Pulmonary artery endothelial cell (primary cell): Measurements from ENCODE around the gene AFG3L2. TPM values are rescaled to one million over a fixed set of nuclear protein-coding genes. Genes with fewer than 3 reads are reported as not detected.
"Not testable (repeated sequence)": the region's sequence is repeated elsewhere in the genome, so short reads cannot be mapped to it uniquely, and the experiment has no call there.

Experiments
- DNase-seq: peaks from one replicate; pipeline ENCODE4 v3.0.0-alpha.2; 2011; ENCODE audit warnings: low read depth, low spot score
- total RNA-seq: library from RNA; depleted of rRNA; stranded (reverse); fragments of >200 nt; gene quantifications from 2 replicates; pipeline ENCODE4 v1.2.3, GENCODE V29; 2014

The AFG3L2 gene
- total RNA-seq, 1 donor from 2014 or later, result 50.6 TPM

DNA sequence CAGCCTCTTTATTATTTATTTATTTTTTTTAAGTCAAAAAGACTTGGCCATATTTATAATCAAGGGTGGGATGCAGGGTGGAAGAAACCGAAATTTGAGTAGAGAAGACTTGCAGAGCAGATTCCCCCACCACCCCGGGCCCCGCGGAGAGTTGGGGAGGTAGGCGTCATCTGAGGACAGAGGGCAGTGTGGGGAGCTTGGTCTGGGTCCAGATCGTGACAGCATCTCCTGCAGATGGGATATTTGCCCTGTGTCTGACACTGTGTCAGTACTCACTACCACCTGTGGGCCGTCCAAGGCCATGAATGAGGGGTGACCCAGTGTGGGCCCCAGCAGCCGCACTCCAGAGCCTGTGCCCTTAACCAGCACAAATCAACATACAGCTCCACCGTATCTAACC is 20.2 kb upstream of the AFG3L2 start:
- DNase-seq, result no peak

DNA sequence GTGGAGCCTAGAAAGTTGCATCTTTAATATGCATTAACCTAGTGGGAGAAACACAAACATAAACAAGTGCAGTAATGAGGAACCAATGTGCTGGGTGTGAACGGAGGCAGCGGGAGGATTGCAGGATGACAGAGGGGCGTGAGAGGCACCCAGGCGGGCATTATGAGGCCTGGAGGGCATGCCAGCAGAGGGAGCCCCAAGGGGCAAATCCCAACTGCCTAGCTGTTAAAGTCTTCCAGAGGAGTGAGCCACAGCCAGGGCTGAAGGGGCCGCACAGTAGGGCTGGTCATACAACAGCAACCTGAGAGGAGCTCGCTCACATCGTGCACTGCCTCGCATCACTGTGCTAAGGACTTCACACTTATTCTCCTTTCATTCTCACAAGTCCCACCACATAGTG is 17.4 kb upstream of the AFG3L2 start:
- no peak for DNase-seq

DNA sequence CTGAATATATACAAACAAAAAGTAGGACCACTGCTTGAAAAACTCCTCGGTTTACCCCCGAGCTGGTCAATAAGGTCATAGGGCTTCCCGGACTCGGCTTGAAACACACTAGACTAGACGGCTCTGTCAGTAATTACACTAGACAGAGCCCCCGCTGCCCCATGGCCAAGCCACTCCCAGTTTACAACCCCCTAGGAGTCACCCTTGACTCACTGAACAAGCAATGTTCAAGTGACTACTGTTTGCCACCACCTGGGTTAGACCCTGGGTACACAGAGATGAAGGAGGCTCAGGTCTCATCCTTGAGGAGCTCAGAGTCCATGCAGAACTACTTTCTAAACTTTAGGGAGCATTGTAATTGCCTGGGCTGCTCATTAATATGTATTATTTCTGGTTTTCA is 17.0 kb upstream of the AFG3L2 start:
- no peak for DNase-seq

DNA sequence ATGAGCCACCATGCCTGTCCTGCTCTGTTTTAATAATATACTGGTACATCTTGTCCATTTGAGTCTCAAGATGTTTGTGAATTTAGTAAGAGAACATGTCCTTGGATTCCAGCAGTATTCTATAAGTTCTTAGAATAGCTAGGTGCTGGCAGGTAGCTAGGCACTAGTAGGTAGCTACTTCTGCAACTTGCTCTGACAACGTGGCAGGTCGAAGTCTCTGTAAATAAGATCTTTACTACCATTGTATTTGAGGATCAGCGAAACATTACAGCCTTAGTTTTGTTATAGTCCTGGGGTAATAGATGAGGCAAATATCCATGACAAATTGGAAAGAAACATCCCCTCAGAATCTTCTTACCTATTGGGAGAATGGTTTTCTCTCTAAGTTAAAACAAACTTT is 16.5 kb upstream of the AFG3L2 start:
- no peak for DNase-seq

DNA sequence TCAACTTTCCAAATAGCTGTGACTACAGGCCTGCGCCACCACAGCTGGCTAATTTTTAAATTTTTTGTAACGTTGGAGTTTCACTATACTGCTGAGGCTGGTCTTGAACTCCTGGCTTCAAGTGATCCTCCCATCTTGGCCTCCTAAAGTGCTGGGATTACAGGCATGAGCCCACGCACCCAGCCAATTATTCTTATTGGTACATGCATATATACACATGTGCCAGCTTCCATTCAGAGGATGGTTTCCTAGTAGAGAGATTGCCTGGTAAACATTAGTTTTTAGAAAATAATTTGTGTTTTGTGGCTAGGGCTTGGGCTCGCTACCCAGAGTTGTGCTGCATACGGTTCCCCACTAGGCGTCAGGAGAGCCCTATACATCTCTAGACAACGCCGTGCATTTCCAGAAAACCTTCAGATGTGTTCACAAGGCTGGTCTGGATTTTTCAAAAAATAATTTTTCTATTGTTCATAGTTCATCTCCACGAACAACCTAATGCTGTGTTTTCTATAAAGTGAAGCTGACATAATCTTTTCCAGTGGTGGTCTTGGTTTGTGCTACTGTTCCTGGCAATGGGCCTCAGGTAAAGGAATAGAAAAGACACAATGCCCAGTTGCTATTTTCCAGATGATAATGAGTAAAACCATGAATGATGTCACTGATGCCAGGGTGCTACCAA is 14.6 kb upstream of the AFG3L2 start:
- peak; percentile 30 for DNase-seq

DNA sequence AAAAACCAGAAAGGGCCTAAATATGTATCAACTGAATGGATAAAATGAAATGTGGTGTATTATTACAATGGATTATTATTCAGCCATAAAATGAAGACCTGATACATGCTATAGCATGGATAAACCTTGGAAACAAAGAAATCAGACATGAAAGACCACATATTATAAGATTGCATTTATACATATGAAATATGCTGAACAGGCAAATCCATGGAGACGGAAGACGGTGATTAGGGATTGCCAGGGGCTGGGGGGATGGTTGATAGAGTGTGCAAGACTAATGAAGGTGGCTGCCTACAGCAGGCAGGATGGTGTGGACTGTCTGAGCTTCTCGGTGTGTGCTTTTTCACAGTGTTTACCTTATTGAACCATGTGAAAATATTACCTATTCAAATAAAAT is 11.4 kb upstream of the AFG3L2 start:
- DNase-seq, result no peak

DNA sequence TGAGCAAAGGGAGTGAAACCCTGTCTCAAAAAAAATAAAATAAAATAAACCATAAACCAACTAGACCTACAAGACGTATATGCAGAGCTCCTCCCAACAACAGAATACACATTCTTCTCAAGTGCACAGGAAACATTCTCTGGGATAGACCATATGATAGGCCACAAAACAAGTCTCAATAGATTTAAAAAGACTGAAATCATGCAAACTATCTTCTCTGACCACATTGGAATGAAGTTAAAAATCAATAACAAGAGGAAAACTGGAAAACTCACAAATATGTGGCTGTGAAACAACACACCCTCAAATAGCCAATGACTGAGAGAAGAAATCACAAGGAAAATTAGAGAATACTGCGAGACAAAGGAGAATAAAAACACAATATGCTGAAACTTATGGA is 7.2 kb upstream of the AFG3L2 start:
- no peak for DNase-seq

DNA sequence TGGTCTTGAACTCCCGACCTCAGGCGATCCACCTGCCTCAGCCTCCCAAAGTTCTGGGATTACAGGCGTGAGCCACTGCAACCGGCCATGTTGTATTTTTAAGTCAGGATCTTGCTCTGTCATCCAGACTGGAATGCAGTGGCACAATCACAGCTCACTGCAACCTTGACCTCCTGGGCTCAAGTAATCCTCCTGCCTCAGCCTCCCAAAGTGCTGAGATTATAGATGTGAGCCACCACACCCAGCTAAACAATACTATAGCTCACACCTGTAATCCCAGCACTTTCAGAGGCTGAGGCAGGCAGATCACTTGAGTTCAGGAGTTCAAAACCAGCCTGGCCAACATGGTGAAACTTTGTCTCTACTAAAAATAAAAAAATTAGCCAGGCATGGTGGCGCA is 6.7 kb upstream of the AFG3L2 start:
- DNase-seq, result not testable (repeated sequence)

DNA sequence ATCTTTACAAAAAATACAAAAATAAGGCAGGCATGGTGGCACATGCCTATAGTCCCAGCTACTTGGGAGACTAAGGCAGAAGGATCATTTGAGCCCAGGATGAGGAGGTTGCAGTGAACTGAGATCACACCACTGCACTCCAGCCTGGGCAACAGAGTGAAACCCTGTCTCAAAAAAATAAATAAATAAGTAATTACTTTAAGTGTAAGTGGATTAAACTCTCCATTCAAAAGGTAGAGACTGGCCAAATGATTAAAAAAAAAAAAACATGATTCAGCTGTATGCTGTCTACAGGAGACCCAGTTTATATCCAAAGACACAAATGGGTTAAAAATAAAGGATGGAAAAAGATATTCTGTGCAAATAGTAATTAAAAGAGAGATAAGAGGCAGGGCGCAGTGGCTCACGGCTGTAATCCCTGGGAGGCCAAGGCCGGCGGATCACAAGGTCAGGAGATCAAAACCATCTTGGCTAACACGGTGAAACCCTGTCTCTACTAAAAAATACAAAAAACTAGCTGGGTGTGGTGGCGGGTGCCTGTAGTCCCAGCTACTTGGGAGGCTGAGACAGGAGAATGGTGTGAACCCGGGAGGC is 5.3 kb upstream of the AFG3L2 start:
- DNase-seq, result not testable (repeated sequence)

DNA sequence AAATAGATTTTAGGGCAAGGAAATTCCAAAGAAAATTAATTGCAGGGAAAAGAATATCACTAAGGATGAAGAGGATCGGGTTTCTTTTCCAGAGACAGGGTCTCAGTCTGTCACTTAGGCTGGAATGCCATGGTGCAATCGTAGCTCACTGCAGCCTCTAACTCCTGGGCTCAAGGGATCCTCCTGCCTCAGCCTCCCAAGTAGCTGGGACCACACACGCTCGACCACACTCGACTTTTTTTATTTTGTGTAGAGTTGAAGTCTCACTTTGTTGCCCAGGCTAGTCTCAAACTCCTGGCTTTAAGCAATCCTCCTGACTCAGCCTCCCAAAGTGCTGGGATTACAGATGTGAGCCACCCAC is 1.2 kb upstream of the AFG3L2 start:
- DNase-seq, result not testable (repeated sequence)

DNA sequence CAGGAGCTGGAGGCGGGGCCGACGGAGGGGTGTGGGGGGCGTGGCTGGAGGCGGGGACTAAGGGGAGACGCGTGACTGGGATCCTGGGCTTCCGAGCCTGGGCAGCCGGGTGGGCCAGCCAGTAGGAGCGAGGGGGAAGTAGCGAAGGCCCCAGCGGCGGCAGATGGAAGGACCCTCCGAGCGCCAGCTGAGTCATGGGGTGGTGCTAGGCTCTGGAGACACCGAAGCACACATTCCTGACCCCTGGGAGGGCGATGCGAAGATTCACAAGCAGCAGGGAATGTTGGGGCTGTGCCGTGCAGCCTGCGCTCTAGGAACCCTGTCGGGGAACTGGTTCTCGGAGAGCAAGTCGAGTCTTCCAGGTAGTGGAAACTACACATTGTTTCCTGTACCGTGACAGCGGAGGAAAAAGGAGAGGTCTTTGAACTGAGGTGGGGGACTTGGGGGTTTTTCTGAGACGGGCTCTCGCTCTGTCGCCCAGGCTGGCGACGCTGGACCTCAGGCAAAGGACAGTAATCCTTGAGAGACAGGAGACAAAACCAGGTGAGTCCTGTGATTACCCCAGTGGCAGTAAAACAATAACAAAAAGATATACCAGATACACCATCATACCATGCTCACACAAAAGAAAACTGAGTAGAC is 650 bp upstream of the AFG3L2 start:
- no peak for DNase-seq

DNA sequence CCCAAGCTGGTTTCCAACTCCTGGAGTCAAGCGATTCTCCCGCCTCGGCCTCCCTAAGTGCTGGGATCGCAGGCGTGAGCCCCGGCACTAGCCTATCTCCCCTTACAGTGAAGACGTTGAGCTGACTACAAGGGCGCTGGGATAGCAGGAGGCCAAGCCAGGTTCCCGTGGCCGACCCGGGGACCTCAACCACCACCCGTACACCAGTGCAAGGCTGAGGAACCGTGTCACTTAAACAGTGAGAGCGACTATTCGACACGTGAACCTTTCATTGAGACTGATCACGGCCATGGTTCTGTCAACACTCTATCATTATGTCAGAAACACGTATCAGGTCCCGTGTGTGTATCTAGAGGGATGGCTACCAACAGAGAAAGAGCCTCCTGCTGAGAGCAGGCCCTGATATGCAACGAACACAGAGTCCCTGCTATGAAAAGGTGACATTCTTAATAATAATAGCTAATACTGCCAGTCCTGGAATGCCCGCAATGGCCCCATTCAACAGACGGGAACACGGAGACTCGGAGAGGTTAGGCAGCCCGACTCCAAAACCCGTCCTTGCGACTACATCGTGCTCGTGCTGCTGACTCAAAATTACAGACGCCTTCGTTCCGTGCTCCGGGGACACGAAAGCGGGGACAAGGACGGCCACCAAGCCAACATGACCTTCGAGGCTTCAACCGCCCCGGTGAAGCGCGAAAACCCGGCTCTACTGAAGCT is 833 bp downstream of the AFG3L2 start:
- DNase-seq, result no peak

DNA sequence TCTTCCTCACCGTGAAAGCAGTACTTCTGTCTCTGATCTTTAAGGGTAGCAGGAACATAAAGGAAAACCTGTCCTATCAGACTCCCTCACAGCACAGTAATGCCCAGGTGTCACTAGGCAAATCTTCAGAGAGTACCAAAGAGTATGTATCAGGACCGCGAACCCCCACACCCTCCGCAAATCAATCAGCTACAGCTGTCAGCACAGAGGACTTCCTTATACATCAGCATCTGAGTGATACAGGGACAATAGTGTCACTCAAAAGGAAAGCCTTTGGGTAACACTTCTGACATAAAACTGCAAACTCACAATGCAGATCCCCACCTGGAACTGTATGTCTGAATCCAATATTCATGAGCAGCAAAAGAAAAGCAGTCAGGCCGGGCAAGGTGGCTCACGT is 2.6 kb downstream of the AFG3L2 start:
- DNase-seq, result no peak

DNA sequence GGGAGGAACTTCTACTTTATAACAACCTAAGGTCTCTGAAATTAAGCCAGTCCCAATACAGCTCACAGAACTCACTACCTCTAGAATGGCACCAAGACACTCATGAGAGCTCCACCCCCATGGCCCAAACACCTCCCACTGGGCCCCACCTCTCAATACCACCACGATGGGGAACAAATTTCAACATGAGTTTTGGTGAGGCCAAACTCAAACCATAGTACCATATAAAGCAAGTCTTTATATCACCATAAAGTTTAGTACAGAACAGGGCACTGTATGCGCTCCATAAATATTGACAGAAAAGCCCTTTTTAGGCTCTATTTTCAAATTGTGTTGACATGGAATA is 3.3 kb downstream of the AFG3L2 start:
- DNase-seq, result no peak

DNA sequence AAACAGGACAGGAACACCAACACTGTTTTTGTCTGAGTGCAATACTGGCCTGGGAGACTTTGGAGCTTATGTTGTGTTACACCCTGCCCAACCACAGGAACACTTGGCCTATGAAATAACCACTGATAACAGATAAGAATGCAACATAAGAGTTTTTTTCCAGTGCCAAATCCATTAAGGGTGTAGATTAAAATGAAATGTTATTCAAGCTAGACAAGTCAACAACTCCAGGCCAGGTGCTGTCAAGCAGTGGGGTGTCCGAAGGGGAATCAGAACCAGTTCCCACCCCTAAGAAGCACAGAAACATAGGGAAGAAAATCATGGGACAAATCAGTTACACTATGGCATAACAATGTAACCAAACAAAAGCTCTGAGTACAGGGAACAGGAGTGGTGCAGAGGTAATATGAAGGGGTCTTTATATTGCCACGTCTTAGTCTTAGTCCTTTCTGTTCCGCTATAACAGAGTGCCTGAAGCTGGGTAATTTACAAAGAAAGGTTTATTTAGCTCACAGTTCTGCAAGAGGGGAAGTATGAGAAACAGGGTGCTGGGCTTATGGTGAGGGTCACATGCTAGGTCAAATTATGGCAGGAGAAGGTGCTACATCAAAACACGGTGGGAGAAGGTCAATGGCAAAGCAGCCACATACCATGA is 3.8 kb downstream of the AFG3L2 start:
- no peak for DNase-seq

DNA sequence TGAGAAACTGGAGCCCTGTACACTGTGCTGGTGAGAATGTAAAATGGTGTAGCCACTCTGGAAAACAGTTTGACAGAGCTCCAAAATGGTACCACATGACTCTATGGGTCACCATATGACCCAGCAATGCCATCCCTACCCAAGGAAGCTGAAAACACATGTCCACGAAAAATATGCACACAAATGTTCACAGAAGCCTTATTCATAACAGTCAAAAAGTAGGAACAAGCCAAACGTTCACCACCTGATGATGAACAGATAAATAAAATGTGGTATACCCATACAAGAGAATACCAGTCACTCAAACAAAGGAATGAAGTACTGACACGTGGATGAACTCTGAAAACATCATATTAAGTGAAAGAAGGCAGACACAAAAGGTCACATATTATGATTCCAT is 4.6 kb downstream of the AFG3L2 start:
- DNase-seq, result no peak

DNA sequence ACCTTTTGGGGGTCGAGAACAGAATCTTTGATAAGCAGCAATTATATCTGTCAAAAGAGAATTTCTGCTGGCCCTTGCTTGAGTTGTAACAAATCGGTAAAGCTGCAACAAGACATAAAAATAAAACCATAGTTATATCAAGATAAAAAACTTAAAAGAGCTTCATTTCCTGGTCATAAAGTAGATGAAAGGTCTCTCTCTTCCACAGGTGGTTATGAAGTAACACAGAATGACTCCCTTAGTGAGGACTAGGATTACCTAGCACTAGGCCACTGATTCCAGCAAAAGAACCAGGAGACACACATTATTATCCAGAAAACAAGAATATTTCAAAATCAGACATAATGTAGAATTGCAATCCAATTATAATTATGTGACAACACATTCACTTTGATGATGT is 5.4 kb downstream of the AFG3L2 start:
- DNase-seq, result no peak

DNA sequence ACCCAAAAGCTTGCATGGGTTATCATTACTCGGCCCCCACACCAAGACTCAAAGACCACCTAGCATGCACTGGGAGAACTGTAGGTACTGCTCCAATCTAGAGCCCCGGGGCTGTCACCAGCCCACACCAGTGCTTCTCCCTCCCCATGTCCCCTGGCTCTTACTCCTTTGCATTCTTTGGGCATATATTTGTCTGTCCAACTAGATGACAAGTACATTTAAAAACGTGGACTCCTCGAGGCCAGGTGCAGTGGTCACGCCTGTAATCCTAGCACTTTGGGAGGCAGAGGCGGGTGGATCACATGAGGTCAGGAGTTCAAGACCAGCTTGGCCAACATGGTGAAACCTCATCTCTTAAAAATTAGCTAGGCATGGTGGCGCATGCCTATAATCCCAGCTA is 7.8 kb downstream of the AFG3L2 start:
- no peak for DNase-seq

DNA sequence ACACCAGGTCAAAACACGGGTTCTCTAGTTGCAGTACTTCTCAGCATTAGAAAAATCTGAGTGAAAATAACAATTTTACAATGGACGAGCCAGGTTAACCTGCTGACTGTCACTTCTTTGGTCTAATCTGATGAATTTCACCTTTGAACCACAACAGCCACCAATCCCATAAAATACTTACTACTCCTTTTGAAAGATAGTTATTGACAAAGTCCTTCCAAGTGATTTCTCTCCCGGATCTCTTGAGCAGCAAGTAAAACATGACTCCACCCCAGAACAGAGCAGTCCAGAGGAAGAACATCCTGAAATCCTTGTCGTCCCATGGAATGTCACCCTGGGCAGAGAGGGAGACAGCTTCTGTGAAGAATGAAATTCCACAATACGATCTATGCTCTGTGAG is 10.2 kb downstream of the AFG3L2 start:
- no peak for DNase-seq

DNA sequence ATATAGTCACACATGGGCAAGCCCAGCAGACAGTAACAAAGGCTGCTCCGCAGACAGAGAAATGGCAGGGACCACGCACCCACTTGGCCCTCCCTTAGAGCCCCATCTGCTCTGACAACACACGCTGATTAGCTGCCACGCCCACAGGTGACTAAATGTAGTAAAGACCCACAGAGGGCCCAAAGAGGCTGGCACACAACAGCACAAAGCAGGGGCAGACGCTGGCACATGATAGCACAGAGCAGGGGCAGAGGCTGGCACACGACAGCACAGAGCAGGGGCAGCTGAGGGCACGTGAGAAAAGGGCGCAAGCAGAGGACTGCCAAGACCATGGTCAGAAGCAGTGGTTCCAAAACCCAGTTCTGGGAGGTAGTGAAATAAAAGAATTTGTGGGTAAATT is 10.6 kb downstream of the AFG3L2 start:
- DNase-seq, result no peak

DNA sequence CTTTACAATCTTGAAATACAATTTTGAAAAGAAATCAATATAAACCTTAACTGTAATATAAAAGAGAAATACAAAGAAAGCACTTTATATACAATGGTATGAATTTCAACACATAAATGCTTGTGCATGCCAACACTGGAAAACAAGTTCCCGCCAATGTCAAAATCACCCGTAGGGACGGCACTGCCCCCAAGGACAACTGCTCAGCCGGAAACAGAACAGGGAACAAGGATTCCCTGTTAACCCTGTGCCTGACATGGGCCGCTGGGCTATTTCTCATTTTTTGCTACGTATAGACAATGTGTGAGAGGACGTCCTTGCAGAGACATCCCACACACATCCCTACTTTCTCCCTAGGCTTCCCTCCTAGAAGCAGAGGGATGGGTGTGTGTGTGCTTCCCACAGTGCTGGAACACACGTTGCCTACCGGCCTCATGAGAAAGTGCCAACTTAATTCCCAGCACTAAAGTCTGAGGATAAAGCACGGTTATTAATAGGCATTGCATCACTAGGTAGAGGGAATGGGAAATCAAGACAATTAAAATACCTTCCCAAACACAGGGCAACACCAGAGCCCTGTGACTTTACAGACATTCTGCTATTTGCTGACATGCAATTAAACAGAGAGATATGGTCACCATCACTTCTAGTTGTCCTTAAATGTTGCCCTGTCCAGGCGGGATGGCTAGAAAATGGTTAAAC is 14.4 kb downstream of the AFG3L2 start:
- no peak for DNase-seq
